Choroid plexus epithelial cell (primary cell): Measurements from ENCODE around the gene DACT1.

ENCODE experiments used
- DNase-seq: peaks from one replicate; pipeline ENCODE4 v3.0.0-alpha.2; 2010; ENCODE audit warnings: low read depth
- H3K4me3 ChIP-seq: 2 replicates; pipeline ENCODE4 v1.5.1; 2011; ENCODE audit warnings: low read depth, mild to moderate bottlenecking, control low read depth, low read length, moderate library complexity
- TF ChIP-seq, protein P1 (sequence below): conservative IDR thresholded peaks from 2 replicates; pipeline ENCODE4 v1.5.1; 2011; ENCODE audit warnings: low read depth, mild to moderate bottlenecking, control low read depth, inconsistent platforms, low read length, moderate library complexity

Gene DACT1

DNA sequence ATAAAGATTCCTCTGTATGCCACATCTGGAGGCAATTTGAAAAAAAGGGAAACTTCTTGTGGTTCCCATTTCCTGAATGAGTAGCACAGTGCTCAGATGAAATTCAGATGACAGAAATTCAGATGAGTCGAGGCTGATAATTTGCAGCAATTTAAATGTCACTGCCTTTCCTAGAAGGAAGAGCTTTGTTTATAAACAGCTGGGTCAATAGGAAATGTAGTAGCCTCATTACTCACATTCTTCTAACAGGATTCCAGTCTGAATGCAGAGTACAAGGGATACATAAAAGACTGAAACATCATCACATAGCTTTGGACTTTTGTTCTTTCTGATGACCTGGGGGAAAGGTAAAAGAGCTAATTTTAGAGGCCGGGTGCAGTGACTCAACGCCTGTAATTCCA is 11.3 kb upstream of the DACT1 start:
- TF ChIP-seq, protein P1, sequence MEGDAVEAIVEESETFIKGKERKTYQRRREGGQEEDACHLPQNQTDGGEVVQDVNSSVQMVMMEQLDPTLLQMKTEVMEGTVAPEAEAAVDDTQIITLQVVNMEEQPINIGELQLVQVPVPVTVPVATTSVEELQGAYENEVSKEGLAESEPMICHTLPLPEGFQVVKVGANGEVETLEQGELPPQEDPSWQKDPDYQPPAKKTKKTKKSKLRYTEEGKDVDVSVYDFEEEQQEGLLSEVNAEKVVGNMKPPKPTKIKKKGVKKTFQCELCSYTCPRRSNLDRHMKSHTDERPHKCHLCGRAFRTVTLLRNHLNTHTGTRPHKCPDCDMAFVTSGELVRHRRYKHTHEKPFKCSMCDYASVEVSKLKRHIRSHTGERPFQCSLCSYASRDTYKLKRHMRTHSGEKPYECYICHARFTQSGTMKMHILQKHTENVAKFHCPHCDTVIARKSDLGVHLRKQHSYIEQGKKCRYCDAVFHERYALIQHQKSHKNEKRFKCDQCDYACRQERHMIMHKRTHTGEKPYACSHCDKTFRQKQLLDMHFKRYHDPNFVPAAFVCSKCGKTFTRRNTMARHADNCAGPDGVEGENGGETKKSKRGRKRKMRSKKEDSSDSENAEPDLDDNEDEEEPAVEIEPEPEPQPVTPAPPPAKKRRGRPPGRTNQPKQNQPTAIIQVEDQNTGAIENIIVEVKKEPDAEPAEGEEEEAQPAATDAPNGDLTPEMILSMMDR, result no peak
- no peak overlapping the region for H3K4me3 ChIP-seq
- DNase-seq, result peak; percentile 21

DNA sequence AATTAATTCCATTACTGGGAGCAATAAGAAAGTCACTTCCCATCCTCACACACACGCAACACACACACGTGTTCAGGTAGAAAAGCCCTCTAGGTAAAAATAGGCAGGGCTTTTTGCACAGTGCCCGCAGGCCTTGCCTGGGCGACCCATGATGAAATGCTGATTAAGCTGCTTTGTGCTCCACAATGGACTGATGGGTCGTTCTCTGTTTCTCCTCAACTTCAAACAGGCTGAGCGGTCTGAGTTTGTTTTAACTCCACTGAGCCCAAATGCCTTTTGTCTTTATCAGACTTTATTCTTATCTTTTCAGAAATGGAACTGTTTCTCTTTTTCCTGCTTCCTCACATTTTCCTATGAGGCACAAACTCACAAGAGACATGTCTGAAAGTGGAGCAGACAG is 9.4 kb upstream of the DACT1 start:
- no peak overlapping the region for H3K4me3 ChIP-seq
- TF ChIP-seq, protein P1, result no peak
- DNase-seq, result no peak

DNA sequence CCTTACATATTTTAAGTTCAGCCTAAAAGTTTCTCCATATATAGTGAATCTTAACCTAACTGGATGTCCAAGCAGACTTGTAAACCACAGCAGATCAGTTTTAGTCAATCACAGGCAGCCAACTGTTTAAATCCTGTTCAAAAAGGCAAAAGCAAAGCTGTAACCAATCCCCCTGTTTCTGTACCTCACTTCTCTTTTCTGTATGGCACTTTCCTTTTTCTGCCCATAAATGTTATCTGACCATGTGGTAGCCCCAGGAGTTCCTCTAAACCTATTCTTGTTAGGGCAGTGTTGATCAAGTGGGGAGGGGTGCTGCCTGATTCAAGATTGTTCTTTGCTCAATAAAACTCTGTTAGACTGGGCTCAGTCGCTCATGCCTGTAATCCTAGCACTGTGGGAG is 8.5 kb upstream of the DACT1 start:
- no peak overlapping the region for H3K4me3 ChIP-seq
- TF ChIP-seq, protein P1, result no peak
- DNase-seq, result no peak

DNA sequence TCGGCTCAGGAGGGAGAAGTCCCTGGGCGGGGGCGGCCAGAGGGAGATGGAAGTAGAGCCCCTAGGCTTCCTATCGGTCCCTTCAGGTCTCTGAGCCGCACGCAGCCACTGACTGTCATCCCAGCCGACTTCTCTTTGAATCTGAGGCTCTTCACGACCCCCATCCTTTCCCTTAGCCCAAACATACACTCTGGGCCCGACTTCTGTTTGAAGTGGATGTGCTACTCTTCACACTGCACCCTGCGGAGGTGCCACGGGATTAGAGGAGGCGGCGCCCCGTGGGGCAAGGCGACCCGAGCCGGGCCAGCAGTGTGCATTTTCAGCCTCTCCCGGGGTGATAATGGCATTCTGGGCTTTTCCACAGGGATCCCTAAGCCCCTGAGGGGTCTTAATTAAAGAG is 6.0 kb upstream of the DACT1 start:
- H3K4me3 ChIP-seq, result no peak overlapping the region
- no peak for DNase-seq
- TF ChIP-seq, protein P1, result no peak

DNA sequence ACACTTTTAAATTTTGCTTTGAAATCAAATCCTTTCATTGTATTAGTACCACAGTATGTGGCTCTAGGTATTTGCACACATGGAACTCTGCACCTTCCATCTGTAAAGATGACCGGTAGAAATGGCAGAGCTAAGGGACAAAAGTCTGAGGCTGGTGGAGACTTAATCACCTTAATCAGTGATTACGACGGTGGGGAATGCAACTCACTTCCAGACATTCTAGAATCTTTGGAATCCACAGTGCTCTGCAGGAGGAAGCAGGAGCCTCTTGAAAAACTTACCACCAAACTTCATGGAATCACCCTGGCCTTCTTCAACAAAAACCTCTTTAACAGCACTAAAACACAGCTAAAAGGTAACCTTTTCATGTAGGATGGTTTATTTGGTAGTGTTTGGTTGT is 3.9 kb upstream of the DACT1 start:
- no peak for DNase-seq
- TF ChIP-seq, protein P1, result no peak
- no peak overlapping the region for H3K4me3 ChIP-seq

DNA sequence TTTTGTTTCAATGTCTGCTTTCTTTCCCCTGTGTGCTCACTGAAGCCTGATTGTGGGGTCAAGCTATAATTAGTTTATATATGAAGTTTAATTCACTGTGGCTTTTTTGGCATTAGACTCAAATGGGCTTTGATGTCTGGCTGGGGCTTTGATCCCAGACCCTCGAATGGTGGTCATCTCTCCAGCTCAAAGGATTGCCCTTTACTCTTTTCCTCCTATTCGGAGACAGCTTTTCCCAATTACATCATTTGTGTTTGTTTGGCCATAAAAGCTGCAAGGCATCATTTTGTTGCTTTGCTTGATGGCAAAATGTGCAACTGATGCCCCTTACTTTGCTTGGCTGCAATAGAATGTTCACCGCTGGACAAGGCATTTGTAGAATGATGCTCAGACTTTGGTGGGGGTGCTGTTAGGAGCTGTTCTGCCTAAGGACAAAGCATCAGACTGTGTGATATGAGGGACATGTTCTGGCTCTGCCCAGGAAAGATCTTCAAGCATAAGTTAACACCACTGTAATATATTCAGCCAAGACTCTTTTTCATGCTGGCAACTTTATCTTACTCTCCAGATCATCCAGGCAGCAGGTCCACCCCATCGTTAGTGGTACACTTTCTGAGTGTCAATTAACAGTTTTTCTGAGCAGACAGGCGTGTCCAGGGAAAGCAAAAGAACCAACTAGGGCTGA is 3.2 kb upstream of the DACT1 start:
- no peak overlapping the region for H3K4me3 ChIP-seq
- TF ChIP-seq, protein P1, result no peak
- DNase-seq, result no peak

DNA sequence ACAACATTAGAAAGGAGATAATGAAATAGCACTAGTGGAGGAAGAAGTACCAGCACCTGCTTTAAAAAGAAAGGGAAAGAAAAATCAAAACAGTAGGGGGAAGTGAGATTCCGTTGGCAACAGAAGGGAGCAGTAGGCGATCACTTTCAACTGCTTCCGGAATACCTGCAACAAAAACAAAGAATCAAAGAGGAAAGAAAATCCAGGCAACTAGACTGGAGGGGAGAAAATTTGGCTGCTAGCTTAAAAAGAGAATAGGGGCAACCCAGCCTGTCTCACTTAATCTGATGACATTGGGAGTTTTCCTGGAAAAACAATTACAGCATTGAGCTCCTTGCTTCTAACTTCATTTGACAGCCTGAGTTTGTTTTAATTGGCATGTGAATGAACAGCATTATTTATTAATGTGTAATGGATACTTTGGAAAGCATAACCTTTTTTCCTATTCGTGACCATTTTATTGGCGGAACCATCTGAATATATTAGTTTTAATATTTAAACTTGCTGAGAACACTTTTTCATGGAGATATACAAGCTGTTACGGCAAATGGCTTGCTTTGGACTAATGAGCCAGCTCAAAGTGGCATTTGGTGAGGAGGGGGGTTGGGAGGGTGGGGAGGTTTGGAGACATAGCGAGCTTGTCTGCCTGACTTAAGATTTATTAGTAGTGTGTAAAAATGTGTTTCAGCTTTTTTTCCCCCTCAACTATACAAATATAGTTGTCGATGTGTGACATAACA is 2.5 kb upstream of the DACT1 start:
- no peak for DNase-seq
- TF ChIP-seq, protein P1, result no peak
- no peak overlapping the region for H3K4me3 ChIP-seq
